ENCODE data around the gene STUB1.

DNA sequence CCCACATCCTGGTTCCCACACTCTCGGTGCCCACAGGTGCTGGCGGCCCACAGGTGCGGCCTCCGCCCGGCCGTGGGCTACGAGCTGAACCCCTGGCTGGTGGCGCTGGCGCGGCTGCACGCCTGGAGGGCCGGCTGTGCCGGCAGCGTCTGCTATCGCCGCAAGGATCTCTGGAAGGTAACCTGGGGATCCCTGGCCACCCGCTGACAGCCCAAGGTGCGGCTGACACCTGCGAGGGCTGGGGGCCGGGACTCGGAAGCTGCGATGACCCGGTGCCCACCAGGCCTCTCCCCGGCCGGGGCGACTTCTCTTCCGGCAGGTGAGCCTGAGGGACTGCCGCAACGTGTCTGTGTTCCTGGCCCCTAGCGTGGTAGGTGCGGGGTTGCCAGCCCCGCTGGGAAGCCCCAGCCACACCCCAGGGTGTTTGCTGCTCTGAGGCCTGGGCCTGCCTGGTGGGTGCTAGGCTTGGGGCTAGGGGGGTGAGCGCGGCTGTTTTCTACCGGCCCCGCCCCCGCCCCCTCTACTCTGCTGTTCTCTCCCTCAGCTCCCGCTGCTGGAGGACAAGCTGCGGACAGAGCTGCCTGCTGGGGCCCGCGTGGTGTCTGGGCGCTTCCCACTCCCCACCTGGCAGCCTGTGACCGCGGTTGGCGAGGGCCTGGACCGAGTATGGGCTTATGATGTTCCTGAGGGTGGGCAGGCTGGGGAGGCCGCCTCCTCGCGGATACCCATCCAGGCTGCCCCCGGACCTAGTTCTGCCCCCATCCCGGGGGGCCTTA lies 41.7 kb downstream of the STUB1 start:
- no peak for TF ChIP-seq POLR2AphosphoS5 (IDR thresholded peaks at IDR 0.05; ENCODE audit: low read depth, low read length)
- no peak for TF ChIP-seq TAF1 (IDR thresholded peaks at IDR 0.05; ENCODE audit: borderline replicate concordance, insufficient read depth, low read length)
- TF ChIP-seq SIN3A (IDR thresholded peaks at IDR 0.05; ENCODE audit: borderline replicate concordance, insufficient read depth, low read length) = no peak
